GM13976 (cell line): ENCODE data around the gene FRMD8.

ENCODE experiments used
- DNase-seq: peaks from one replicate; pipeline ENCODE4 v3.0.0; 2012; ENCODE audit warnings: low spot score
- CTCF ChIP-seq: IDR thresholded peaks from 2 replicates; pipeline ENCODE4 v1.5.1; 2012; ENCODE audit warnings: borderline replicate concordance, mild to moderate bottlenecking; ENCODE audit not compliant: insufficient read depth; ENCODE audit errors: extremely low read depth, missing control alignments, control extremely low read depth
- in situ Hi-C: fragments of 300-500 bp; cut with MboI; formaldehyde crosslinking; loops from one replicate; pipeline ENCODE4 v1.12.0; 2022; ENCODE audit warnings: low sequenced_read_pairs, mixed read lengths, inconsistent platforms; ENCODE audit not compliant: unreplicated experiment

FRMD8 gene

GRCh38 chr11:65432100-65432650 lies 45.7 kb downstream of the FRMD8 start:
- in situ Hi-C loops: loop anchor here (5.0 kb wide), 1 partner anchor 65 kb away; the partner anchor contains the start of gene MALAT1
- no peak for DNase-seq
- TF ChIP-seq CTCF: no peak

GRCh38 chr11:65432686-65433582 lies 46.5 kb downstream of the FRMD8 start:
- DNase-seq: no peak
- in situ Hi-C loops: loop anchor here (5.0 kb wide), 1 partner anchor 64 kb away; the partner anchor contains the start of gene MALAT1
- peak; percentile 31 for TF ChIP-seq CTCF

GRCh38 chr11:65433657-65434056 lies 47.2 kb downstream of the FRMD8 start:
- no peak for TF ChIP-seq CTCF
- in situ Hi-C loops: loop anchor here (5.0 kb wide), 1 partner anchor 64 kb away; the partner anchor contains the start of gene MALAT1

GRCh38 chr11:65434057-65434666 lies 47.7 kb downstream of the FRMD8 start:
- no peak for TF ChIP-seq CTCF
- no peak for DNase-seq
- in situ Hi-C loops: loop anchor here (5.0 kb wide), 1 partner anchor 63 kb away; the partner anchor contains the start of gene MALAT1

More at GRCh38 chr11:65433657-65434056, 47.2 kb downstream of the FRMD8 start:
- no peak for DNase-seq

GRCh38 chr11:65434667-65435410 lies 48.4 kb downstream of the FRMD8 start:
- no peak for DNase-seq
- in situ Hi-C loops: loop anchor here (5.0 kb wide), 1 partner anchor 62 kb away; the partner anchor contains the start of gene MALAT1
- no peak for TF ChIP-seq CTCF

GRCh38 chr11:65435411-65435931 lies 49.0 kb downstream of the FRMD8 start:
- TF ChIP-seq CTCF: no peak
- in situ Hi-C loops: no loop called here
- no peak for DNase-seq
